Measurements from ENCODE around the gene LRRC42. TPM values are rescaled to one million over a fixed set of nuclear protein-coding genes. Genes with fewer than 3 reads are reported as not detected.
"Not testable (repeated sequence)": the region's sequence is repeated elsewhere in the genome, so short reads cannot be mapped to it uniquely, and the experiment has no call there.

LRRC42 gene
- total RNA-seq, 1 donor from 2014 or later = 63.5 TPM

DNA sequence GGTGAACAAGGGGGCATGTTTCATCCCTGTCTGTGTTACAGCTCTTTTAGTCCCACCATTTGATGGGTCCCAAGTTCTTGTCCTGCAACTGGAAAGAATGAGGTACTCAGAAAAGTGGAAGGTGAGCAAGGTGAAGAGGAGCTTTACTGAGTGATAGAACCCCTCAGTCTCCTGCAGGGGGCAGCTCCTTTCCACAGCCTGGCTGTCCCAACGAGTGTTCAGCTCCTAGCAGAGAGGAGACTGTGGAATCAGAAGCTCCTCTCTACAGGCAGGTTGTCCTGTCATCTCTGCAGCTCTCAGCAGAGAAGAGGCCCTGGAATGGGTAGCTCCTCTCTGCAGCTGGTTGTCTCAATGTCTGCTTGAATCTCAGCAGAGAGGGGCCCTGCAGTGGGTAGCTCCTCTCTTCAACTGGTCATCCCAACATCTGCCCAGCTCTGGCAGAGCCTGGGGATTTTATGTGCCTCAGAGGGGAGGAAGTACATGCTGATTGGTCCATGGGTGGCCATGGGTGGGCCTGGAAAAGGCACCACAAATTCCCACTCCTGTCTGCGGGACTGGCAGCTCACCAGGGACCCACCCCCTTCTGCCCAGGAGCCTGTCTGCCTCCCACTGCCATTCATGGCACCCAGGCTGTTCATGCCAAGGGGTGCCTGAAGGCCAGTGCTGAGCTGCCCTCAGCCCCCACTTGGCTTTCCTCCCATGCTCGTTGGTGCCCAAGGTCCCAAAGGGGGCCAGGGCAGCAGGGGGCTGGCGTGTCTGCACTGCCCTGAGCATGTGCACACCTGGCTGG, 46.1 kb downstream of the LRRC42 start:
- no peaks in the 10 kb centered on the region for H3K4me1 Mint-ChIP-seq (ENCODE audit: low read depth)
- no peak for DNase-seq (ENCODE audit: low spot score, unreplicated experiment)
- H3K27me3 Mint-ChIP-seq = no peaks in the 10 kb centered on the region
- H3K9me3 Mint-ChIP-seq (ENCODE audit: low read depth) = no peaks in the 10 kb centered on the region
- no peaks in the 10 kb centered on the region for H3K36me3 Mint-ChIP-seq (ENCODE audit: insufficient read depth)
- TF ChIP-seq, protein P1, sequence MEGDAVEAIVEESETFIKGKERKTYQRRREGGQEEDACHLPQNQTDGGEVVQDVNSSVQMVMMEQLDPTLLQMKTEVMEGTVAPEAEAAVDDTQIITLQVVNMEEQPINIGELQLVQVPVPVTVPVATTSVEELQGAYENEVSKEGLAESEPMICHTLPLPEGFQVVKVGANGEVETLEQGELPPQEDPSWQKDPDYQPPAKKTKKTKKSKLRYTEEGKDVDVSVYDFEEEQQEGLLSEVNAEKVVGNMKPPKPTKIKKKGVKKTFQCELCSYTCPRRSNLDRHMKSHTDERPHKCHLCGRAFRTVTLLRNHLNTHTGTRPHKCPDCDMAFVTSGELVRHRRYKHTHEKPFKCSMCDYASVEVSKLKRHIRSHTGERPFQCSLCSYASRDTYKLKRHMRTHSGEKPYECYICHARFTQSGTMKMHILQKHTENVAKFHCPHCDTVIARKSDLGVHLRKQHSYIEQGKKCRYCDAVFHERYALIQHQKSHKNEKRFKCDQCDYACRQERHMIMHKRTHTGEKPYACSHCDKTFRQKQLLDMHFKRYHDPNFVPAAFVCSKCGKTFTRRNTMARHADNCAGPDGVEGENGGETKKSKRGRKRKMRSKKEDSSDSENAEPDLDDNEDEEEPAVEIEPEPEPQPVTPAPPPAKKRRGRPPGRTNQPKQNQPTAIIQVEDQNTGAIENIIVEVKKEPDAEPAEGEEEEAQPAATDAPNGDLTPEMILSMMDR (IDR thresholded peaks at IDR 0.05; ENCODE audit: unreplicated experiment) = peak; percentile 60
- no peak overlapping the region for H3K4me3 Mint-ChIP-seq (ENCODE audit: low read depth)
- no peak overlapping the region for H3K27ac Mint-ChIP-seq

DNA sequence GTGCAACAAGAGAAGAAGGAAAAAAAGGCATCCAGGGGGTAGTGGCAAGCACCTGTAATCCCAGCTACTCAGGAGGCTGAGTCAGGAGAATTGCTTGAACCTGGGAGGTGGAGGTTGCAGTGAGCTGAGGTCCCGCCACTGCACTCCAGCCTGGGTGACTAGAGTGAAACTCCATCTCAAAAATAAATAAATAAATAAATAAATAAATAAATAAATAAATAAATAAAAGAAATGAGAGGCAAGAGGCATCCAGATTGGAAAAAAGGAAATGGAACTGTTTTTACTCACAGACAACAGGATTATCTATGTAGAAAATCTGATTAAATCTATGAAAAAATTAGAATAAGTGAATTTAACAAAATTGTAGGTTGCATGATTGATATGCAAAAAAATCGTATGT, 48.4 kb downstream of the LRRC42 start:
- H3K4me1 Mint-ChIP-seq (ENCODE audit: low read depth); H3K27ac Mint-ChIP-seq; H3K9me3 Mint-ChIP-seq (ENCODE audit: low read depth); DNase-seq (ENCODE audit: low spot score, unreplicated experiment); H3K36me3 Mint-ChIP-seq (ENCODE audit: insufficient read depth); H3K27me3 Mint-ChIP-seq; H3K4me3 Mint-ChIP-seq (ENCODE audit: low read depth): not testable (repeated sequence)

DNA sequence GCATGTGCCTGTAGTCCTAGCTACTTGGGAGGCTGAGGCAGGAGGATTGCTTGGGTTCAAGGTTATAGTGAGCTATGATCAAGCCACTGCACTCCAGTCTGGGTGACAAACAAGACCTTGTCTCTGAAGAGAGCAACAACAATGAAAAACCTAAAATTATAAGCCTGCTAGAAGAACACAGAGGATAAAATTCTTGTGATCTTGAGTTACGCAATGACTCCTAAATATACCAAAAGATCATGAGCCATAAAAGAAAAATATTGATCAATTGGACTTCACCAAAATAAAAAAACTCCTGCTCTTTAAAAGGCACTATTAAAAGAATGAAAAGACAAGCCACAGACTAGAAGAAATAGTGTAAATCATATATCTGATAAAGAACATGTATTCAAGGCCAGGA, 49.5 kb downstream of the LRRC42 start:
- H3K27me3 Mint-ChIP-seq = no peaks in the 10 kb centered on the region
- H3K27ac Mint-ChIP-seq = no peak overlapping the region

DNA sequence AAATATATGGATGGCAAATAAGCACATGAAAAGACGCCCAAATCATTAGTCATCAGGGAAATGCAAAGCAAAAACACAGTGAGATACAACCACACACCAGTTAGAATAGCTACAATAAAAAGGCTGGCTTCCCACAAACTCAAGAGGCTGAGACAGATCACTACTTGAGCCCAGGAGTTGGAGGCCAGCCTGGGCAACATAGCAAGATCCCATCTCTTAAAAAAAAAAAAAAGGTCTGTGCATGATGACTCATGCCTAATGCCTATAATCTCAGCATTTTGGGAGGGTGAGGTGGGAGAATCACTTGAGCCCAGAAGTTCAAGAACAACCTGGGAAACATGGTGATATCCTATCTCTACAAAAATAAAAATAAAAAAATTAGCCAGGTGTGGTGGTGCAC, 52.1 kb downstream of the LRRC42 start:
- TF ChIP-seq, protein P1 (IDR thresholded peaks at IDR 0.05; ENCODE audit: unreplicated experiment) = no peak
- no peaks in the 10 kb centered on the region for H3K36me3 Mint-ChIP-seq (ENCODE audit: insufficient read depth)
- no peaks in the 10 kb centered on the region for H3K27me3 Mint-ChIP-seq
- H3K4me3 Mint-ChIP-seq (ENCODE audit: low read depth) = no peak overlapping the region
- H3K9me3 Mint-ChIP-seq (ENCODE audit: low read depth) = peaks cover 4% of the 10 kb centered on the region
- DNase-seq (ENCODE audit: low spot score, unreplicated experiment) = no peak
- peaks cover 14% of the 10 kb centered on the region for H3K4me1 Mint-ChIP-seq (ENCODE audit: low read depth)
- H3K27ac Mint-ChIP-seq = no peak overlapping the region

More for the DNA sequence above, 49.5 kb downstream of the LRRC42 start:
- Mint-ChIP-seq H3K4me3 (ENCODE audit: low read depth) (no peak overlapping the region), H3K9me3 (ENCODE audit: low read depth) (no peaks in the 10 kb centered on the region), H3K4me1 (ENCODE audit: low read depth) (no peaks in the 10 kb centered on the region), H3K36me3 (ENCODE audit: insufficient read depth) (no peaks in the 10 kb centered on the region)
- no peak for DNase-seq (ENCODE audit: low spot score, unreplicated experiment)
- TF ChIP-seq, protein P1 (IDR thresholded peaks at IDR 0.05; ENCODE audit: unreplicated experiment) = no peak

DNA sequence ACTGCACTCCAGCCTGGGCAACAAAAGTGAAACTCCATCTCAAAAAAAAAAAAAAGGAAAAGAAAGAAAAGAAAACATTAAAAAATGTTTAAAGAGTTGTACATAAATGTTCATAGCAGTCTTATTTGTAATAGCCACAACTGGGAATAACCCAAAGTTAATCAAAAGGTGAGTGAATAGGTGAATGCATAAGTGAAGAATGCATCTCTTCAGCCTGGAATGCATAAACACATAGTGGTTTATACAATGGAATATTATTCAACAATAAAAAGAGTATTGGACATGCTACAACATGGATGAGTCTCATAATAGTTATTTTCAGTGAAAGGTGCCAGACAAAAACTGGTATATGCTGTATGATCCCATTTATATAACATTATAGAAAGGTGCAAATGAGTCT, 53.8 kb downstream of the LRRC42 start:
- H3K27ac Mint-ChIP-seq = peak overlapping the region; percentile 7
- no peaks in the 10 kb centered on the region for H3K36me3 Mint-ChIP-seq (ENCODE audit: insufficient read depth)
- TF ChIP-seq, protein P1 (IDR thresholded peaks at IDR 0.05; ENCODE audit: unreplicated experiment) = no peak
- H3K27me3 Mint-ChIP-seq = no peaks in the 10 kb centered on the region
- peaks cover 4% of the 10 kb centered on the region for H3K9me3 Mint-ChIP-seq (ENCODE audit: low read depth)
- no peak overlapping the region for H3K4me3 Mint-ChIP-seq (ENCODE audit: low read depth)
- no peak for DNase-seq (ENCODE audit: low spot score, unreplicated experiment)
- peaks cover 14% of the 10 kb centered on the region for H3K4me1 Mint-ChIP-seq (ENCODE audit: low read depth)

DNA sequence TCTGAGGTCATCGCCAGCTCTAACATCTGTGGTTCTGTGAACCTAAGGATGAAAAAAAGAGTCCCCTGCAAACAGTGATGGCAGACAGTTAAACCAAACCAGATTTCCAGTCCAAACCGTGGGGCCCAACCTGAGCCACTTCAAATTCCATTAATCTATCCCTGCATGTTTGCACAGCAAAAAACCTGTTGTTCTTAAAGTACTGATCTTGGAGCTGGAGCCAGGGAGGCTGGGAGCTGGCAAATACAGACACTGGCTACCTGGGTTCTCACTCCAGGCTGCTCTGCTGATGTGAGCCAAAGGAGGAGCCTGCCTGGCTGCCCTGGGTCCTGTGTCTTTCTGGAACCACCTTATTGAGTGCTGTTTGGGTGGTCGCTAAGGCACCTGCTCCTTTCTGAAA, 55.4 kb downstream of the LRRC42 start:
- DNase-seq (ENCODE audit: low spot score, unreplicated experiment) = no peak
- no peak overlapping the region for H3K4me3 Mint-ChIP-seq (ENCODE audit: low read depth)
- no peaks in the 10 kb centered on the region for H3K36me3 Mint-ChIP-seq (ENCODE audit: insufficient read depth)
- peak overlapping the region; percentile 64 for H3K27ac Mint-ChIP-seq
- TF ChIP-seq, protein P1 (IDR thresholded peaks at IDR 0.05; ENCODE audit: unreplicated experiment) = no peak
- H3K9me3 Mint-ChIP-seq (ENCODE audit: low read depth) = peaks cover 7% of the 10 kb centered on the region
- no peaks in the 10 kb centered on the region for H3K27me3 Mint-ChIP-seq
- H3K4me1 Mint-ChIP-seq (ENCODE audit: low read depth) = peaks cover 14% of the 10 kb centered on the region
